ENCODE data around the gene ESRRA. TPM values are rescaled to one million over a fixed set of nuclear protein-coding genes. Genes with fewer than 3 reads are reported as not detected.

Gene ESRRA
- total RNA-seq, 1 donor from 2014 or later, result 28.1 TPM

DNA sequence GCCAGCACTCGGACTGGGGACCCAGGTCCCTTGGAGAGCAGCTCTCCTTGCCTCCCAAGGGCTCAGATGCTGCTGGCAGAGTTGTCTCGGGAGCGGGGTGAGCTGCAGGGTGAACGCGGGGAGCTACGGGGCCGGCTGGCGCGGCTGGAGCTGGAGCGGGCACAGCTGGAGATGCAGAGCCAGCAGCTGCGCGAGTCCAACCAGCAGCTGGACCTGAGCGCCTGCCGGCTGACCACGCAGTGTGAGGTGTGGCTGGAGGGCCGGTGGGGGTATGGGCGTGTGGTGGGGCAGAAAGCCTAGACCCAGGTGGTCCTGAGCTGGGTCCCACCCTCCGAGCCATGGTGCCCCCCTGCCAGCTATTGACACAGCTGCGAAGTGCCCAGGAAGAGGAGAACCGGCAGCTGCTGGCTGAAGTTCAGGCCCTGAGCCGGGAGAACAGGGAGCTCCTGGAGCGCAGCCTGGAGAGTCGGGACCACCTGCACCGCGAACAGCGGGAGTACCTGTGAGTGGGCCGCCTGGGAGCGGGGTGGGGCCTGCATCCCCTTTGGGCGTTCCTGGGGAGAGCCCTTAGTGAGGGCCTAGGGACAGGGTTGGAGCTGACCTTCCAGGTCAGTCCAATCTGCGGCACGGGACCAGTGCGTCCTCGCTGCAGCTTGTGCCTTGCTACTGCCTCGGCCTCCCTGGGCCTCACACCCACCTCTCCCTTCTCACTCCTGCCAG, 47.8 kb downstream of the ESRRA start:
- Mint-ChIP-seq H3K4me3 (ENCODE audit: low read depth) (no peak overlapping the region), H3K36me3 (ENCODE audit: insufficient read depth) (no peaks in the 10 kb centered on the region), H3K4me1 (ENCODE audit: low read depth) (peaks cover 2% of the 10 kb centered on the region), H3K9me3 (ENCODE audit: low read depth) (no peaks in the 10 kb centered on the region), H3K27me3 (peaks cover 3% of the 10 kb centered on the region), H3K27ac (no peak overlapping the region)
- no peak for DNase-seq (ENCODE audit: low spot score, unreplicated experiment)
- TF ChIP-seq CTCF (IDR thresholded peaks at IDR 0.05; ENCODE audit: unreplicated experiment), result no peak

DNA sequence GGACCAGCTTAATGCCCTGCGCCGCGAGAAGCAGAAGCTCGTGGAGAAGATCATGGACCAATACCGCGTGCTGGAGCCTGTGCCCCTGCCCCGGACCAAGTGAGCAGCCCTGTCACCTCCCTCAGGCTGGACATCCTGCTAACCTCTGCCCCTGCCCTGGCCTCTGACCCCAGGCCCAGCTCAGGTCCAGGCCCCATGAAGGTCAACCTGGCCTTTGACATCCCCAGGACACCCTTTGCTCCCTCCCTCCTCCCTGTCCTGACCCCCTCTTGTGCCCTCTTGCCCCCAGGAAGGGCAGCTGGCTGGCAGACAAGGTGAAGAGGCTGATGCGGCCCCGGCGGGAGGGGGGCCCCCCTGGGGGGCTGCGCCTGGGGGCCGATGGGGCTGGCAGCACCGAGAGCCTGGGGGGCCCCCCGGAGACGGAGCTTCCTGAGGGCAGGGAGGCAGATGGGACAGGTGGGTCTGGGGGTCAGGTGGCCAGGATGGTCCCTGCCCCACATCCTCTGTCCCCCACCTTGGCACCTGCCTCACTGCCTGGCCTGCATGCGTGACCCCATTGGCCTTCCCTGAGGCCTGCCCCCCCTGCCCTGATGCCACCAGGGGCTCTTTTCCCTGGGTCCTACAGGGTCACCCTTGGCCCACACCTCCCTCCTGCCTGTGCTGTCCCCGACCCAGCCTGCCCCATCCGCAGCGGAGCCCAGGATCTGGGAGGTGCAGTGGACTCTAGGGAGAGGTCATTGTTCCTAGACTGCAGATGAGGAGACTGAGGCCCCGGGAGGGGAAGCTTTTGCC, 48.6 kb downstream of the ESRRA start:
- no peak for DNase-seq (ENCODE audit: low spot score, unreplicated experiment)
- Mint-ChIP-seq H3K4me3 (ENCODE audit: low read depth) (no peak overlapping the region), H3K4me1 (ENCODE audit: low read depth) (peaks cover 2% of the 10 kb centered on the region), H3K9me3 (ENCODE audit: low read depth) (no peaks in the 10 kb centered on the region), H3K27me3 (peaks cover 3% of the 10 kb centered on the region), H3K36me3 (ENCODE audit: insufficient read depth) (no peaks in the 10 kb centered on the region), H3K27ac (no peak overlapping the region)
- TF ChIP-seq CTCF (IDR thresholded peaks at IDR 0.05; ENCODE audit: unreplicated experiment), result no peak

DNA sequence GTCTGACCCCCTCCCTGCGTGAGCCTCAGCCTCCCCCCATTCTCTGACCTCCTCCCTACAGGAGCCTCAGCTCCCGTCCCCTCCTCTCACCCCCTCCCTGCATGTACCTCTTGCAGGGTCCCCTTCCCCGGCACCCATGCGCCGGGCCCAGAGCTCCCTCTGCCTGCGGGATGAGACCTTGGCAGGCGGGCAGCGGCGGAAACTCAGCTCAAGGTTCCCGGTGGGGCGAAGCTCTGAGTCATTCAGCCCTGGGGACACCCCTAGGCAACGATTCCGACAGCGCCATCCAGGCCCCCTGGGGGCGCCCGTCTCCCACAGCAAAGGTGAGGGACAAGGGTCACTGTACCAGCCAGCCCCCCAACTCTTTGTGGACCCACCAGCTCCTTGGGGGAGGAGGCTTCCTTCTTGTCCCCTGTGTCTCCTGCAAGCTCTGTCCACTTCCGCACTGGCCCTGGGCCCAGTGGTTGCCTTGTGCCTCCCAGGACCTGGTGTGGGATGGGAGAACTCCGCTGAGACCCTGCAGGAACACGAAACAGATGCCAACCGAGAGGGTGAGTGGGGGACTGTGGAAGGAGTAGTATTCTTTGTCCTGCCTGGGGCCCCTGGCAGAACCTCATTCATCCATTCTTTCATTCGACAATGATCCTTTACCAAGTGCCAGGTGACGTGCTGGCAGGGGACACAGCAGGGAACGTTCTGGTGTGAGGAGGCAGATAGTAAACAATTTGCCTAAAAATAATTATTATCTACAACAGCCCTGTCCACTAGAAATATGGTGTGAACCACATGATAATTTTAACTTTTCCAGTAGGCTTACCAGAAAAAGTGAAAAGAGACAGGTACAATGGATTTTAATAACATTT, 50.0 kb downstream of the ESRRA start:
- Mint-ChIP-seq H3K36me3 (ENCODE audit: insufficient read depth) (no peaks in the 10 kb centered on the region), H3K27ac (no peak overlapping the region)

GRCh38 chr11:64356498-64357411, 51.4 kb downstream of the ESRRA start:
- DNase-seq (ENCODE audit: low spot score, unreplicated experiment), result no peak
- Mint-ChIP-seq H3K36me3 (ENCODE audit: insufficient read depth) (peaks cover 2% of the 10 kb centered on the region), H3K9me3 (ENCODE audit: low read depth) (no peaks in the 10 kb centered on the region), H3K27me3 (peaks cover 3% of the 10 kb centered on the region), H3K4me1 (ENCODE audit: low read depth) (peaks cover 5% of the 10 kb centered on the region), H3K27ac (no peak overlapping the region), H3K4me3 (ENCODE audit: low read depth) (peak overlapping the region; percentile 48)
- peak; percentile 50 for TF ChIP-seq CTCF (IDR thresholded peaks at IDR 0.05; ENCODE audit: unreplicated experiment)

More for the DNA sequence above, 50.0 kb downstream of the ESRRA start:
- H3K9me3 Mint-ChIP-seq (ENCODE audit: low read depth), result no peaks in the 10 kb centered on the region
- peak; percentile 58 for DNase-seq (ENCODE audit: low spot score, unreplicated experiment)
- TF ChIP-seq CTCF (IDR thresholded peaks at IDR 0.05; ENCODE audit: unreplicated experiment), result peak; percentile 58
- no peak overlapping the region for H3K4me3 Mint-ChIP-seq (ENCODE audit: low read depth)
- peaks cover 5% of the 10 kb centered on the region for H3K4me1 Mint-ChIP-seq (ENCODE audit: low read depth)
- peaks cover 3% of the 10 kb centered on the region for H3K27me3 Mint-ChIP-seq
